Peyer's patch (tissue), 4 donors: Measurements from ENCODE around the gene B3GALT2. TPM values are rescaled to one million over a fixed set of nuclear protein-coding genes. Genes with fewer than 3 reads are reported as not detected.

Experiments
- DNase-seq, 3 donors: peaks; one replicate each; pipeline ENCODE4 v3.0.0-alpha.2; 2017 to 2019
- H3K27ac ChIP-seq, 4 donors: fragments of 200-600 bp; sonication (generic); one replicate each; pipeline ENCODE4 v1.5.1; 2016 to 2019
- H3K27me3 ChIP-seq, 2 donors: fragments of 200-600 bp; sonication (generic); one replicate each; pipeline ENCODE4 v1.5.1; 2019
- H3K36me3 ChIP-seq, 3 donors: fragments of 200-600 bp; sonication (generic); one replicate each; pipeline ENCODE4 v1.5.1; 2016 to 2019
- H3K4me1 ChIP-seq, 4 donors: fragments of 200-600 bp; sonication (generic); one replicate each; pipeline ENCODE4 v1.5.1; 2016 to 2019
- H3K4me3 ChIP-seq, 4 donors: fragments of 200-600 bp; sonication (generic); 1 replicate in 3 of 4; 2 replicates in 1 of 4; pipeline ENCODE4 v1.5.1; 2016 to 2019; ENCODE audit warnings: mild to moderate bottlenecking in 1 of 4
- H3K9me3 ChIP-seq, 4 donors: fragments of 200-600 bp; sonication (generic); one replicate each; pipeline ENCODE4 v1.5.1; 2016 to 2019; ENCODE audit warnings: mild to moderate bottlenecking in 1 of 4
- CTCF ChIP-seq, 6 experiments: fragments of 450-650 bp in 4 of 6; fragments of 200-600 bp in 2 of 6; sonication (generic) in 1 of 6; IDR thresholded peaks; one replicate each; pipeline ENCODE4 v1.5.1; 2017 to 2019; ENCODE audit warnings: antibody characterized with exemption in 6 of 6, mild to moderate bottlenecking in 3 of 6, moderate library complexity in 1 of 6
- POLR2A ChIP-seq, 2 donors: fragments of 450-650 bp; IDR thresholded peaks; one replicate each; pipeline ENCODE4 v1.5.1; 2017; ENCODE audit warnings: antibody characterized with exemption in 2 of 2, mild to moderate bottlenecking in 2 of 2, moderate library complexity in 2 of 2
- total RNA-seq, 4 donors: library from RNA; depleted of rRNA; stranded (reverse); fragments of >200 nt; gene quantifications; one replicate each; pipeline ENCODE4 v1.1.0, GENCODE V29; 2016

The B3GALT2 gene
- total RNA-seq, 4 donors from 2014 or later = 1.3 to 3.3 (median 2.6) TPM

GRCh38 chr1:193187114-193187513 lies 701 bp upstream of the B3GALT2 start:
- Histone ChIP-seq H3K9me3 (peaks cover 0 to 2% (median 0%) of the 10 kb centered on the region in 4 donors), H3K27me3 (no peaks in the 10 kb centered on the region), H3K36me3 (no peaks in the 10 kb centered on the region), H3K4me1 (peaks cover 0 to 44% (median 0%) of the 10 kb centered on the region in 4 donors), H3K4me3 (no peak overlapping the region), H3K27ac (peak overlapping the region in 2 of 4 donors; percentile 1 to 48)
- DNase-seq = no peak
- TF ChIP-seq POLR2A (IDR thresholded peaks at IDR 0.05) (no peak), CTCF (IDR thresholded peaks at IDR 0.05) (no peak)

- Histone ChIP-seq H3K4me1 (peaks cover 0 to 44% (median 0%) of the 10 kb centered on the region in 4 donors), H3K36me3 (no peaks in the 10 kb centered on the region), H3K4me3 (peak overlapping the region in 1 of 4 donors; percentile 48), H3K27me3 (no peaks in the 10 kb centered on the region), H3K9me3 (no peaks in the 10 kb centered on the region), H3K27ac (peak overlapping the region in 2 of 4 donors; percentile 48 to 73)
- DNase-seq = no peak
- TF ChIP-seq POLR2A (IDR thresholded peaks at IDR 0.05) = no peak
- TF ChIP-seq CTCF (IDR thresholded peaks at IDR 0.05) = no peak
Observed at GRCh38 chr1:193185211-193185610, 1.2 kb downstream of the B3GALT2 start.

GRCh38 chr1:193184776-193185175 lies 1.6 kb downstream of the B3GALT2 start:
- Histone ChIP-seq H3K27me3 (no peaks in the 10 kb centered on the region), H3K9me3 (no peaks in the 10 kb centered on the region), H3K4me1 (peaks cover 0 to 44% (median 0%) of the 10 kb centered on the region in 4 donors), H3K4me3 (peak overlapping the region in 1 of 4 donors; percentile 48), H3K27ac (peak overlapping the region in 1 of 4 donors; percentile 73), H3K36me3 (no peaks in the 10 kb centered on the region)
- TF ChIP-seq POLR2A (IDR thresholded peaks at IDR 0.05) (no peak), CTCF (IDR thresholded peaks at IDR 0.05) (no peak)
- DNase-seq = no peak

- Histone ChIP-seq H3K9me3 (no peaks in the 10 kb centered on the region), H3K36me3 (no peaks in the 10 kb centered on the region), H3K4me3 (peak overlapping the region in 2 of 4 donors; percentile 25 to 48), H3K27me3 (no peaks in the 10 kb centered on the region), H3K27ac (peak overlapping the region in 1 of 4 donors; percentile 0), H3K4me1 (peaks cover 0 to 35% (median 0%) of the 10 kb centered on the region in 4 donors)
- DNase-seq = no peak
- peak; percentile 51 to 88 (median 82) for TF ChIP-seq CTCF (IDR thresholded peaks at IDR 0.05)
- no peak for TF ChIP-seq POLR2A (IDR thresholded peaks at IDR 0.05)
Observed at GRCh38 chr1:193183019-193183627, 3.3 kb downstream of the B3GALT2 start.

- H3K27me3 ChIP-seq = no peaks in the 10 kb centered on the region
- no peak overlapping the region for H3K27ac ChIP-seq
- no peak for TF ChIP-seq POLR2A (IDR thresholded peaks at IDR 0.05)
- no peak for TF ChIP-seq CTCF (IDR thresholded peaks at IDR 0.05)
- peaks cover 0 to 26% (median 0%) of the 10 kb centered on the region in 4 donors for H3K4me1 ChIP-seq
- no peak overlapping the region for H3K4me3 ChIP-seq
- DNase-seq = no peak
- H3K36me3 ChIP-seq = no peaks in the 10 kb centered on the region
- H3K9me3 ChIP-seq = no peaks in the 10 kb centered on the region
Observed at GRCh38 chr1:193181985-193182384, 4.4 kb downstream of the B3GALT2 start.
